HepG2 (cell line): ENCODE measurements around the gene CGNL1. TPM values are rescaled to one million over a fixed set of nuclear protein-coding genes. Genes with fewer than 3 reads are reported as not detected.

Experiments
- ATAC-seq: fragments of 200-7000 bp; cut with Tn5 transposase; 3 replicates; pipeline ENCODE4 v1.9.1; 2020; ENCODE audit warnings: mild to moderate bottlenecking, moderate library complexity
- BruUV-seq: library from RNA; stranded (reverse); fragments of 400-500 nt; replicated peaks from 2 replicates; lab custom pipeline; 2021; lab: Mats Ljungman, UMichigan
- CTCF ChIA-PET: fragments of 300-600 bp; formaldehyde crosslinking; extraction: SDS; loops from one replicate; lab custom pipeline; 2021; ENCODE audit warnings: low total read pairs, inconsistent platforms, low intra/inter-chr PET ratio; lab: Yijun Ruan, JAX
- POLR2A ChIA-PET: fragments of 350-600 bp; sonication (Branson Sonifier 250); formaldehyde crosslinking; loops from one replicate; lab custom pipeline; 2020; ENCODE audit warnings: antibody characterized with exemption, inconsistent platforms; lab: Yijun Ruan, JAX
- DNase-seq: peaks from one replicate; pipeline ENCODE4 v3.0.0-alpha.2; 2015; ENCODE audit warnings: low spot score
- FAIRE-seq: peaks from 3 replicates; lab custom pipeline; 2011; peaks lifted over from hg19 to GRCh38; lab: Jason Lieb, UNC
- H2AFZ ChIP-seq: one replicate; pipeline ENCODE4 v1.6.1; 2011; ENCODE audit warnings: low read length, inconsistent platforms
- H3K27ac ChIP-seq: fragments of 300-600 bp; 3 replicates; pipeline ENCODE4 v1.8.0; 2011; ENCODE audit warnings: mixed run types, mild to moderate bottlenecking, mixed read lengths, low read length, inconsistent platforms; ENCODE audit not compliant: insufficient read depth; ENCODE audit errors: extremely low read length
- H3K27me3 ChIP-seq, 2 experiments: fragments of 200-600 bp in 1 of 2; 2 replicates in 1 of 2; 3 replicates in 1 of 2; pipeline versions ENCODE4 v1.6.0 to v1.8.0; 2011; ENCODE audit warnings: low read length in 2 of 2, mild to moderate bottlenecking in 2 of 2, moderate library complexity in 2 of 2, inconsistent platforms in 1 of 2; ENCODE audit not compliant: insufficient read depth in 2 of 2, control insufficient read depth in 1 of 2
- H3K36me3 ChIP-seq, 2 experiments: fragments of 200-600 bp in 1 of 2; replicated peaks in 1 of 2; 2 replicates in 1 of 2; 3 replicates in 1 of 2; pipeline versions ENCODE4 v1.5.1 to v1.8.0; 2011; ENCODE audit warnings: low read length in 2 of 2, inconsistent platforms in 1 of 2; ENCODE audit not compliant: insufficient read depth in 2 of 2, control insufficient read depth in 1 of 2
- H3K4me1 ChIP-seq: 2 replicates; pipeline ENCODE4 v1.5.1; 2012; ENCODE audit warnings: low read length, inconsistent platforms; ENCODE audit not compliant: insufficient read depth
- H3K4me2 ChIP-seq: 2 replicates; pipeline ENCODE4 v1.6.0; 2011; ENCODE audit warnings: low read depth, low read length, inconsistent platforms
- H3K4me3 ChIP-seq, 3 experiments: fragments of 200-600 bp in 1 of 3; sonication (generic), shearing (Covaris generic) in 1 of 3; replicated peaks in 1 of 3; 2 replicates each; pipeline ENCODE4 v1.5.1; 2011 to 2016; ENCODE audit warnings: low read length in 3 of 3, inconsistent platforms in 2 of 3, low read depth in 2 of 3, mild to moderate bottlenecking in 2 of 3, control low read depth in 1 of 3, mixed read lengths in 1 of 3; ENCODE audit not compliant: insufficient read depth in 1 of 3
- H3K79me2 ChIP-seq: one replicate; pipeline ENCODE4 v1.6.1; 2011; ENCODE audit warnings: low read length, inconsistent platforms; ENCODE audit not compliant: insufficient read depth
- H3K9ac ChIP-seq: 2 replicates; pipeline ENCODE4 v1.6.0; 2011; ENCODE audit warnings: mild to moderate bottlenecking, low read depth, low read length, inconsistent platforms; ENCODE audit not compliant: insufficient read depth
- H3K9me3 ChIP-seq: 2 replicates; pipeline ENCODE4 v1.5.1; 2012; ENCODE audit warnings: mild to moderate bottlenecking, low read length
- H4K20me1 ChIP-seq: 2 replicates; pipeline ENCODE4 v1.6.0; 2011; ENCODE audit warnings: inconsistent platforms, mild to moderate bottlenecking, low read length, moderate library complexity; ENCODE audit not compliant: insufficient read depth
- DDIT3 ChIP-seq: sonication (generic); formaldehyde crosslinking; IDR thresholded peaks from 2 replicates; pipeline ENCODE4 v1.4.0; 2020; ENCODE audit warnings: mild to moderate bottlenecking, missing genetic modification reagents
- GATAD1 ChIP-seq: IDR thresholded peaks from 2 replicates; pipeline ENCODE4 v1.6.1; 2016; ENCODE audit warnings: missing genetic modification reagents, missing compliant biosample characterization
- GFI1 ChIP-seq: sonication (generic); formaldehyde crosslinking; IDR thresholded peaks from 2 replicates; pipeline ENCODE4 v1.5.0; 2020; ENCODE audit warnings: missing genetic modification reagents, mild to moderate bottlenecking, borderline replicate concordance
- HDAC2 ChIP-seq: sonication (generic); formaldehyde crosslinking; IDR thresholded peaks from 2 replicates; pipeline ENCODE4 v1.4.0; 2020; ENCODE audit warnings: missing genetic modification reagents
- PATZ1 ChIP-seq: sonication (generic); formaldehyde crosslinking; IDR thresholded peaks from 2 replicates; pipeline ENCODE4 v1.4.0; 2020; ENCODE audit warnings: missing genetic modification reagents
- ZNF678 ChIP-seq: sonication (generic); formaldehyde crosslinking; IDR thresholded peaks from 2 replicates; pipeline ENCODE4 v1.4.0; 2020; ENCODE audit warnings: mild to moderate bottlenecking, missing genetic modification reagents
- WGBS: methylation state at CpG from one replicate; pipeline ENCODE4 v1.1.6; 2017; ENCODE audit warnings: low lambda C conversion rate; 5-methylcytosine and 5-hydroxymethylcytosine counted together
- in situ Hi-C: cut with HindIII; loops from 2 replicates; pipeline ENCODE4 v1.10.0; 2017; ENCODE audit warnings: low pct_unique_long_range_greater_than_20kb; ENCODE audit not compliant: extremely low pct_ligation_motif_present
- intact Hi-C: fragments of 100-400 bp; cut with micrococcal nuclease; formaldehyde crosslinking; loops from one replicate; pipeline ENCODE4 v1.10.0; 2022; ENCODE audit not compliant: unreplicated experiment
- polyA plus RNA-seq, 8 experiments: library from polyadenylated mRNA; depleted of rRNA in 3 of 8; stranded (reverse) in 7 of 8; unstranded in 1 of 8; fragments of >200 nt; fragmentation: Illumina TruSeq in 4 of 8; extraction: Trizol in 4 of 8; gene quantifications; 2 replicates each; pipeline versions ENCODE4 v1.2.1 to v1.2.3, GENCODE V29; 2011 to 2016; ENCODE audit warnings: low read depth in 4 of 8, missing spikeins in 1 of 8, mixed read lengths in 1 of 8; ENCODE audit not compliant: insufficient read depth in 1 of 8
- total RNA-seq, 5 experiments: library from RNA; depleted of rRNA; stranded (reverse); fragments of >200 nt; fragmentation: Illumina TruSeq; extraction: Trizol; gene quantifications; 2 replicates each; pipeline ENCODE4 v1.2.3, GENCODE V29; 2016; ENCODE audit warnings: low read depth in 1 of 5

Gene CGNL1
- total and polyA plus RNA-seq, 2 of the 13 experiments (the other 11 are each of a cell fraction or from before 2014, with no cell fraction given) = 5.6 to 15.6 TPM

- 100% methylated on average over 4 of the region's 4 CpGs for WGBS
- FAIRE-seq = no peak
Observed at GRCh38 chr15:57519806-57520205, 143.5 kb downstream of the CGNL1 start.

More at GRCh38 chr15:57519806-57520205, 143.5 kb downstream of the CGNL1 start:
- H2AFZ ChIP-seq = no peak overlapping the region
- H3K4me2 ChIP-seq = no peak overlapping the region
- in situ Hi-C loops (no loop called here), intact Hi-C loops (no loop called here)
- H3K27me3 ChIP-seq = no peaks in the 10 kb centered on the region
- no TSS peak for BruUV-seq
- ChIA-PET CTCF (no interaction called here), POLR2A (no interaction called here)
- H3K9me3 ChIP-seq = no peaks in the 10 kb centered on the region
- no peak overlapping the region for H3K9ac ChIP-seq
- no peak overlapping the region for H3K27ac ChIP-seq
- H3K36me3 ChIP-seq = peaks cover 22 to 32% of the 10 kb centered on the region in 2 experiments; a peak in 4 of 5 replicates
- DNase-seq = no peak
- no peaks in the 10 kb centered on the region for H4K20me1 ChIP-seq
- ATAC-seq = no peak
- TF ChIP-seq ZNF678 (no peak), PATZ1 (CRISPR knock-in tag) (no peak), HDAC2 (CRISPR knock-in tag) (no peak), GFI1 (CRISPR knock-in tag) (no peak), DDIT3 (no peak), GATAD1 (no peak)
- no peak overlapping the region for H3K4me3 ChIP-seq
- no peaks in the 10 kb centered on the region for H3K4me1 ChIP-seq
- no peaks in the 10 kb centered on the region for H3K79me2 ChIP-seq
